Parathyroid adenoma (tissue), 2 donors: ENCODE results near the gene SDK2.

ENCODE experiments used
- H2AFZ ChIP-seq: fragments of 300-600 bp; sonication (generic); one replicate; pipeline ENCODE4 v1.7.0; 2017; ENCODE audit warnings: antibody characterized with exemption, mild to moderate bottlenecking
- H3K27ac ChIP-seq: fragments of 300-600 bp; sonication (generic); one replicate; pipeline ENCODE4 v1.7.0; 2017
- H3K27me3 ChIP-seq: fragments of 300-600 bp; sonication (generic); one replicate; pipeline ENCODE4 v1.7.0; 2017; ENCODE audit warnings: low read length; ENCODE audit not compliant: control insufficient read depth, insufficient read depth
- H3K36me3 ChIP-seq: fragments of 300-600 bp; sonication (generic); one replicate; pipeline ENCODE4 v1.7.0; 2017; ENCODE audit warnings: low read length; ENCODE audit not compliant: control insufficient read depth, insufficient read depth
- H3K4me1 ChIP-seq: fragments of 300-600 bp; sonication (generic); one replicate; pipeline ENCODE4 v1.7.0; 2017; ENCODE audit warnings: control low read depth
- H3K4me2 ChIP-seq: fragments of 300-600 bp; sonication (generic); one replicate; pipeline ENCODE4 v1.7.0; 2017; ENCODE audit warnings: low read length
- H3K4me3 ChIP-seq: fragments of 300-600 bp; sonication (generic); one replicate; pipeline ENCODE4 v1.7.0; 2017; ENCODE audit warnings: low read depth, low read length
- H3K79me2 ChIP-seq: fragments of 300-600 bp; sonication (generic); one replicate; pipeline ENCODE4 v1.7.0; 2017; ENCODE audit warnings: control low read depth
- H3K9ac ChIP-seq: fragments of 300-600 bp; sonication (generic); one replicate; pipeline ENCODE4 v1.7.0; 2017; ENCODE audit warnings: mild to moderate bottlenecking
- H3K9me3 ChIP-seq: fragments of 300-600 bp; sonication (generic); one replicate; pipeline ENCODE4 v1.7.0; 2017; ENCODE audit warnings: low read length; ENCODE audit not compliant: control insufficient read depth
- TF ChIP-seq, protein P1 (sequence below): fragments of 300-600 bp; sonication (generic); IDR thresholded peaks from one replicate; pipeline ENCODE4 v1.7.0; 2017; ENCODE audit warnings: antibody characterized with exemption, mild to moderate bottlenecking
- donor health status: primary hyperparathyroidism.

The SDK2 gene

DNA sequence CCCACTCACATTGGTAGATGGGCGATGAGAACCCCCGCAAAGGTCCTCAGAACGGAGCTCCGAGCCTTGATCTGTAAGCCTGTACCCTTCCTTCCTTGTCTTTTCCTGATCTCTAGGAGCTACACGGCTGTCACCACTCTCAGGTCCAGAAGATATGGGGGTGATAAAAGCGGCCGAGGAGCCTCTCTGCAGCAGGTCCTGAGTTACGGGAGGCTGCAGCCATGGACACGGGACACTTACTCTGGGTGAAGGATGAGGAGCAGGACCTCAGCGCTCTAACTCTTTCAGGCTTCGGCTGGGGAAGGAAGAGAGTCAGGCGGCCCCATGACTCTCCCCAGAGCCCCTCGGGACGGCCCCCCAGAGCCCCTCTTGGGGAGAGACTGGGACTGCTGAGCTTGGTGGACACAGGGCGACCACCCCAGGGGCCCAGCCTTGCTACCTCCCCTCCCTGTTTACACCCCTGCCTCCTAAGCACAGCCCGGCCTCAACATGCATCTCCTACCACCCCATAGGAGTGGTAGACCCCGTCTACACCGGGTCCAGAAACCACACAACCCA lies 74.4 kb downstream of the SDK2 start:
- Histone ChIP-seq H3K27me3 (no peaks in the 10 kb centered on the region), H3K4me3 (no peak overlapping the region), H3K4me1 (no peaks in the 10 kb centered on the region), H3K4me2 (no peak overlapping the region), H3K9ac (no peak overlapping the region), H3K36me3 (no peaks in the 10 kb centered on the region), H2AFZ (no peak overlapping the region), H3K9me3 (no peaks in the 10 kb centered on the region), H3K27ac (no peak overlapping the region), H3K79me2 (no peaks in the 10 kb centered on the region)
- TF ChIP-seq, protein P1, sequence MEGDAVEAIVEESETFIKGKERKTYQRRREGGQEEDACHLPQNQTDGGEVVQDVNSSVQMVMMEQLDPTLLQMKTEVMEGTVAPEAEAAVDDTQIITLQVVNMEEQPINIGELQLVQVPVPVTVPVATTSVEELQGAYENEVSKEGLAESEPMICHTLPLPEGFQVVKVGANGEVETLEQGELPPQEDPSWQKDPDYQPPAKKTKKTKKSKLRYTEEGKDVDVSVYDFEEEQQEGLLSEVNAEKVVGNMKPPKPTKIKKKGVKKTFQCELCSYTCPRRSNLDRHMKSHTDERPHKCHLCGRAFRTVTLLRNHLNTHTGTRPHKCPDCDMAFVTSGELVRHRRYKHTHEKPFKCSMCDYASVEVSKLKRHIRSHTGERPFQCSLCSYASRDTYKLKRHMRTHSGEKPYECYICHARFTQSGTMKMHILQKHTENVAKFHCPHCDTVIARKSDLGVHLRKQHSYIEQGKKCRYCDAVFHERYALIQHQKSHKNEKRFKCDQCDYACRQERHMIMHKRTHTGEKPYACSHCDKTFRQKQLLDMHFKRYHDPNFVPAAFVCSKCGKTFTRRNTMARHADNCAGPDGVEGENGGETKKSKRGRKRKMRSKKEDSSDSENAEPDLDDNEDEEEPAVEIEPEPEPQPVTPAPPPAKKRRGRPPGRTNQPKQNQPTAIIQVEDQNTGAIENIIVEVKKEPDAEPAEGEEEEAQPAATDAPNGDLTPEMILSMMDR = no peak

DNA sequence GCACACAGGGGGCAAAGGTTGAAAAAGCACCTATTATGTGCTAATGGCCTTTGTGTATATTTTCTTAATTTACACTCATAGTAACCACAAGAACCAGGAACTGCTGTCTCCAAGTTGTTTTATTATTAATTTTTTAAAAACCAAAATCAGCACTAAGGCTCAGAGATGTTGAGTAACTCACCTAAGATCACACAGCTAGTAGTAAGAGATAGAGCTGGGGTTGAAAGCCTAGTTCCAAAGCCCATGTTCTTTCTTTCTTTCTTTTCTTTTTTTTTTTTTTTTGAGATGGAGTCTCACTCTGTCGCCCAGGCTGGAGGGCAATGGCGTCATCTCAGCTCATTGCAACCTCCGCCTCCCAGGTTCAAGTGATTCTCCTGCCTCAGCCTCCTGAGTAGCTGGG lies 75.3 kb downstream of the SDK2 start:
- TF ChIP-seq, protein P1 = no peak
- no peaks in the 10 kb centered on the region for H3K79me2 ChIP-seq
- no peaks in the 10 kb centered on the region for H3K36me3 ChIP-seq
- no peaks in the 10 kb centered on the region for H3K4me1 ChIP-seq
- H3K27me3 ChIP-seq = no peaks in the 10 kb centered on the region
- H3K4me3 ChIP-seq = no peak overlapping the region
- H3K4me2 ChIP-seq = no peak overlapping the region
- no peaks in the 10 kb centered on the region for H3K9me3 ChIP-seq
- H3K9ac ChIP-seq = no peak overlapping the region
- H2AFZ ChIP-seq = no peak overlapping the region
- H3K27ac ChIP-seq = no peak overlapping the region

DNA sequence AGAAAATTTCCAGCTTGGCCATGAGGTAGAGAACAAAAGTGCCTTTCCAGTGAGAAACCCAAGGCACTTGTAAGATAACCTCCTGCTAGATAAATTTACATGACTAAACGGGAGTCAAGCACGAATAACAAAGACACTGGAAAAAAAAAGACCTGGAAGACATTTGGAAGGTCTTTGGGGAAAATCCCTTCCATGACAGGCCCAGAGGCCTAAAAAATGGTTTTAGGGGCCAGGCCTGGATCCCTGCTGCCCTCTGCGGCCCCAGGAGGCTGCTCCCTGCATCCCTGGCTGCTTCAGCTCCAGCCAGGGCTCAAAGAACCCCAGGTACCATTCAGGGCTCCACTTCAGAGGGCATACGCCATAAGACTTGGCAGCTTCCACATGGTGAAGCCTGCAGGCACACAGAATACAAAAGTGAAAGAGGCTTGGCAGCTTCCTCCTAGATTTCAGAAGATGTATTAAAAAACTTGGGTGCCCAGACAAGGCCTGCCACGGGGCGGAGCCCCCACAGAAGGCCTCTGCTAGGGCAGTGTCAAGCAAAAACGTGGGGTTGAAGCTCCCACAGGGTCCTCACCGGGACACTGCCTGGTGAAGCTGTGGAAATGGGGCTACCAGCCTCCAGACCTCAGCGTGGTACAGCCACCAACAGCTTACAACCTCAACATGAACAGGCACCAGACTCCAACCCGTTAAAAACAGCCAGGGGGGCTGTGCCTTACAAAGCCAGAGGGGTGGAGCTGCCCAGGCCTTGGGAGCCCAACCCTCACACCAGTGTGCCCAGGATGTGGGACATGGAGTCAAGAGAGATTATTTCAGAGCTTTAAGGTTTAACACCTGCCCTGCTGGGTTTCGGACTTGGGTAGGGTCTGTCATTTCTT lies 77.1 kb downstream of the SDK2 start:
- Histone ChIP-seq H3K9ac (no peak overlapping the region), H3K9me3 (no peaks in the 10 kb centered on the region), H3K4me2 (no peak overlapping the region), H3K79me2 (no peaks in the 10 kb centered on the region), H3K36me3 (no peaks in the 10 kb centered on the region), H3K4me3 (no peak overlapping the region), H2AFZ (no peak overlapping the region), H3K4me1 (no peaks in the 10 kb centered on the region), H3K27me3 (no peaks in the 10 kb centered on the region), H3K27ac (no peak overlapping the region)
- TF ChIP-seq, protein P1 = no peak

DNA sequence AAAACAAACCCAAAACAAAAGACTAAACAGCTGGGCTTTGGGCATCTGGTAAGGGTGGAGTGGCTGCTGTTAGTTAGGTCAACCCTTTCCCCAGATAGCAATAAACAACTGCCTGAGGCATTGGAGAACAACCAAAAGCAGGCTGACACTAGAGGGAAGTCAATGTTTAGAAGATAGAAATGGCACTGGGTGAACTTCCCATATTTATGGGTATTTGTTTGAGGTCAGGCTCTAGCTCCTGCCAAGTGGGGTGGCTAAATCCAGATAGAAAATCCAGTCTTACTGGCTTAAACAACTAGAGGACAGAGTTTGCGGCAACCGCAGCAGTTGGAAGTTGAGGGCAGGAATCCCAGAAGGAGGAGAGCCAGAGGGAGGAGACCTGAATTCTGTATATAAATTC lies 79.4 kb downstream of the SDK2 start:
- Histone ChIP-seq H3K4me3 (no peak overlapping the region), H3K79me2 (no peaks in the 10 kb centered on the region), H3K4me2 (no peak overlapping the region), H2AFZ (no peak overlapping the region), H3K27ac (no peak overlapping the region), H3K4me1 (no peaks in the 10 kb centered on the region), H3K9ac (no peak overlapping the region), H3K9me3 (no peaks in the 10 kb centered on the region), H3K27me3 (no peaks in the 10 kb centered on the region), H3K36me3 (no peaks in the 10 kb centered on the region)
- TF ChIP-seq, protein P1 = no peak
